ENCODE measurements around the gene C1R. TPM values are rescaled to one million over a fixed set of nuclear protein-coding genes. Genes with fewer than 3 reads are reported as not detected.
A peak's percentile ranks its signal among the peaks of the same experiment; 100 is the strongest.
"Not testable (repeated sequence)": the region's sequence is repeated elsewhere in the genome, so short reads cannot be mapped to it uniquely, and the experiment has no call there.

Gene C1R
- total RNA-seq, 1 donor from 2014 or later = 1,046 TPM

- Histone ChIP-seq H3K27ac (peak overlapping the region; percentile 91 to 93), H3K36me3 (peaks cover 0 to 9% of the 10 kb centered on the region in 2 donors), H3K4me3 (peak overlapping the region; percentile 59 to 81), H3K4me1 (peaks cover 3 to 13% of the 10 kb centered on the region in 2 donors), H3K9me3 (no peaks in the 10 kb centered on the region), H3K27me3 (no peaks in the 10 kb centered on the region)
- DNase-seq (ENCODE audit: low spot score in 2 of 2) = no peak
- intact Hi-C loops (cut with DNase I) = loop anchor here (2.0 to 5.0 kb wide), 3 partner anchors 89 to 235 kb away; partner anchors contain the start of genes EMG1, LPCAT3, PHB2 and SPSB2
- TF ChIP-seq CTCF (IDR thresholded peaks at IDR 0.05) = no peak
These were observed 15.4 kb upstream of the C1R start for GRCh38 chr12:7107636-7108002.

- H3K27me3 ChIP-seq; DNase-seq (ENCODE audit: low spot score in 2 of 2); H3K9me3 ChIP-seq; H3K36me3 ChIP-seq: not testable (repeated sequence)
- intact Hi-C loops (cut with DNase I) = loop anchor here (5.0 kb wide), 1 partner anchor 235 kb away; the partner anchor contains the start of gene SPSB2
- peak overlapping the region; percentile 59 to 81 for H3K4me3 ChIP-seq
- peaks cover 3 to 13% of the 10 kb centered on the region in 2 donors for H3K4me1 ChIP-seq
- H3K27ac ChIP-seq = peak overlapping the region; percentile 91 to 93
These were observed 14.9 kb upstream of the C1R start for GRCh38 chr12:7107181-7107580.

GRCh38 chr12:7106082-7106481 is 13.8 kb upstream of the C1R start:
- TF ChIP-seq CTCF (IDR thresholded peaks at IDR 0.05) = no peak
- Histone ChIP-seq H3K36me3 (peaks cover 6 to 13% of the 10 kb centered on the region in 2 donors), H3K4me1 (peaks cover 3 to 13% of the 10 kb centered on the region in 2 donors), H3K27me3 (no peaks in the 10 kb centered on the region), H3K27ac (no peak overlapping the region), H3K9me3 (no peaks in the 10 kb centered on the region), H3K4me3 (no peak overlapping the region)
- DNase-seq (ENCODE audit: low spot score in 2 of 2) = no peak
- intact Hi-C loops (cut with DNase I) = loop anchor here (5.0 kb wide), 1 partner anchor 234 kb away; the partner anchor contains the start of gene SPSB2

GRCh38 chr12:7103837-7104584 is 11.8 kb upstream of the C1R start:
- DNase-seq (ENCODE audit: low spot score in 2 of 2) = no peak
- no peak for TF ChIP-seq CTCF (IDR thresholded peaks at IDR 0.05)
- intact Hi-C loops (cut with DNase I) = no loop called here
- no peaks in the 10 kb centered on the region for H3K27me3 ChIP-seq
- no peaks in the 10 kb centered on the region for H3K9me3 ChIP-seq
- no peak overlapping the region for H3K27ac ChIP-seq
- H3K36me3 ChIP-seq = peaks cover 13 to 26% of the 10 kb centered on the region in 2 donors
- H3K4me1 ChIP-seq = peaks cover 0 to 8% of the 10 kb centered on the region in 2 donors
- no peak overlapping the region for H3K4me3 ChIP-seq

- Histone ChIP-seq H3K36me3 (peaks cover 13 to 39% of the 10 kb centered on the region in 2 donors), H3K9me3 (no peaks in the 10 kb centered on the region), H3K27me3 (no peaks in the 10 kb centered on the region), H3K4me1 (peaks cover 0 to 8% of the 10 kb centered on the region in 2 donors), H3K27ac (peak overlapping the region in 1 of 2 donors; percentile 12), H3K4me3 (no peak overlapping the region)
- no peak for TF ChIP-seq CTCF (IDR thresholded peaks at IDR 0.05)
- peak in 1 of 2 donors; percentile 28 for DNase-seq (ENCODE audit: low spot score in 2 of 2)
- intact Hi-C loops (cut with DNase I) = no loop called here
These were observed 10.3 kb upstream of the C1R start for GRCh38 chr12:7102582-7102981.

- intact Hi-C loops (cut with DNase I) = no loop called here
- peaks cover 0 to 1% of the 10 kb centered on the region in 2 donors for H3K4me1 ChIP-seq
- H3K27ac ChIP-seq = peak overlapping the region in 1 of 2 donors; percentile 12
- no peak overlapping the region for H3K4me3 ChIP-seq
- H3K9me3 ChIP-seq = no peaks in the 10 kb centered on the region
- no peak for TF ChIP-seq CTCF (IDR thresholded peaks at IDR 0.05)
- H3K36me3 ChIP-seq = peaks cover 13 to 41% of the 10 kb centered on the region in 2 donors
- no peaks in the 10 kb centered on the region for H3K27me3 ChIP-seq
- DNase-seq (ENCODE audit: low spot score in 2 of 2) = peak in 1 of 2 donors; percentile 58
These were observed 9.5 kb upstream of the C1R start for GRCh38 chr12:7101694-7102131.
